B cell (primary cell): ENCODE results near the gene ILDR1. TPM values are rescaled to one million over a fixed set of nuclear protein-coding genes. Genes with fewer than 3 reads are reported as not detected.

Source experiments
- ATAC-seq: fragments of 200-7000 bp; cut with Tn5 transposase; one replicate; pipeline ENCODE4 v1.10.0; 2021; ENCODE audit warnings: low read depth, mild to moderate bottlenecking, moderate number of reproducible peaks, moderate library complexity
- CTCF ChIA-PET: fragments of 350-600 bp; sonication (Branson Sonifier 250); formaldehyde crosslinking; loops from one replicate; lab custom pipeline; 2021; ENCODE audit warnings: antibody characterized with exemption, inconsistent platforms; lab: Charles Lee
- POLR2A ChIA-PET: fragments of 350-600 bp; sonication (Branson Sonifier 250); formaldehyde crosslinking; loops from one replicate; lab custom pipeline; 2021; ENCODE audit warnings: antibody characterized with exemption; lab: Charles Lee
- DNase-seq: peaks from one replicate; pipeline ENCODE4 v3.0.0; 2013
- H2AFZ ChIP-seq: 2 replicates; pipeline ENCODE4 v1.6.1; 2012; ENCODE audit warnings: mild to moderate bottlenecking, low read depth, low read length; ENCODE audit not compliant: insufficient read depth, poor library complexity, severe bottlenecking
- H3K27ac ChIP-seq, 2 donors: 1 replicate in 1 of 2; 2 replicates in 1 of 2; pipeline ENCODE4 v1.5.1; 2012 to 2013; ENCODE audit warnings: low read length in 2 of 2, mild to moderate bottlenecking in 2 of 2, moderate library complexity in 1 of 2
- H3K27me3 ChIP-seq, 4 experiments: fragments of 200-600 bp in 1 of 4; sonication (generic) in 1 of 4; replicated peaks in 1 of 4; 1 replicate in 2 of 4; 2 replicates in 2 of 4; pipeline versions ENCODE4 v1.6.1 to v1.7.0; 2013 to 2016; ENCODE audit warnings: low read length in 3 of 4, mild to moderate bottlenecking in 2 of 4, mixed read lengths in 1 of 4, moderate library complexity in 1 of 4; ENCODE audit not compliant: insufficient read depth in 4 of 4, control insufficient read depth in 3 of 4; ENCODE audit errors: control extremely low read depth in 1 of 4
- H3K36me3 ChIP-seq, 2 experiments: replicated peaks in 1 of 2; 1 replicate in 1 of 2; 2 replicates in 1 of 2; pipeline versions ENCODE4 v1.6.1 to v1.7.1; 2013; ENCODE audit warnings: low read length in 1 of 2; ENCODE audit not compliant: insufficient read depth in 2 of 2, control insufficient read depth in 1 of 2; ENCODE audit errors: control extremely low read depth in 1 of 2, extremely low read depth in 1 of 2
- H3K4me1 ChIP-seq, 2 donors: fragments of 200-600 bp in 1 of 2; sonication (generic) in 1 of 2; 1 replicate in 1 of 2; 2 replicates in 1 of 2; pipeline versions ENCODE4 v1.5.1 to v1.6.1; 2013 to 2017; ENCODE audit warnings: low read length in 2 of 2; ENCODE audit not compliant: control insufficient read depth in 2 of 2, insufficient read depth in 2 of 2
- H3K4me2 ChIP-seq: replicated peaks from 2 replicates; pipeline ENCODE3; 2012; ENCODE audit warnings: mild to moderate bottlenecking, low read depth, low read length; ENCODE audit not compliant: poor library complexity, severe bottlenecking
- H3K4me3 ChIP-seq, 5 experiments: fragments of 200-600 bp in 1 of 5; sonication (generic) in 1 of 5; 1 replicate in 3 of 5; 2 replicates in 2 of 5; pipeline versions ENCODE4 v1.5.1 to v1.7.0; 2011 to 2016; ENCODE audit warnings: low read length in 4 of 5, mild to moderate bottlenecking in 4 of 5, low read depth in 2 of 5, control low read depth in 1 of 5, moderate library complexity in 1 of 5; ENCODE audit not compliant: insufficient read depth in 1 of 5; ENCODE audit errors: control extremely low read depth in 1 of 5, extremely low read depth in 1 of 5
- H3K79me2 ChIP-seq: fragments of 200-600 bp; sonication (generic); one replicate; pipeline ENCODE4 v1.6.0; 2016; ENCODE audit warnings: low read length; ENCODE audit not compliant: control insufficient read depth, insufficient read depth
- H3K9ac ChIP-seq: fragments of 200-600 bp; sonication (generic); 2 replicates; pipeline ENCODE4 v1.6.1; 2017; ENCODE audit warnings: mild to moderate bottlenecking, low read length, moderate library complexity
- H3K9me3 ChIP-seq, 3 donors: one replicate each; pipeline versions ENCODE4 v1.6.1 to v1.7.1; 2013; ENCODE audit warnings: low read length in 2 of 3; ENCODE audit not compliant: control insufficient read depth in 2 of 3, insufficient read depth in 1 of 3; ENCODE audit errors: control extremely low read depth in 1 of 3
- H4K20me1 ChIP-seq: 2 replicates; pipeline ENCODE4 v1.6.0; 2012; ENCODE audit warnings: mild to moderate bottlenecking, low read length; ENCODE audit not compliant: insufficient read depth, control insufficient read depth, poor library complexity, severe bottlenecking
- H3K27ac Mint-ChIP-seq: one replicate; pipeline ENCODE4 v1.8.0; 2021; ENCODE audit warnings: mixed read lengths
- H3K27me3 Mint-ChIP-seq: one replicate; pipeline ENCODE4 v1.8.0; 2021; ENCODE audit warnings: mixed read lengths
- H3K4me1 Mint-ChIP-seq: one replicate; pipeline ENCODE4 v1.8.0; 2021; ENCODE audit warnings: mixed read lengths
- H3K4me3 Mint-ChIP-seq: one replicate; pipeline ENCODE4 v1.8.0; 2021; ENCODE audit warnings: mixed read lengths
- H3K9me3 Mint-ChIP-seq: one replicate; pipeline ENCODE4 v1.8.0; 2022; ENCODE audit warnings: mixed read lengths; ENCODE audit not compliant: insufficient read depth
- CTCF ChIP-seq: fragments of 200-600 bp; IDR thresholded peaks from one replicate; pipeline ENCODE4 v1.8.0; 2022; ENCODE audit warnings: antibody characterized with exemption, mild to moderate bottlenecking
- EZH2 ChIP-seq: IDR thresholded peaks from 2 replicates; pipeline ENCODE4 v1.6.1; 2012; ENCODE audit warnings: borderline replicate concordance, low read depth, mild to moderate bottlenecking, moderate library complexity, low read length; ENCODE audit not compliant: insufficient read depth, poor library complexity, severe bottlenecking
- WGBS: methylation state at CpG from one replicate; pipeline ENCODE4 v1.1.5; 2013; ENCODE audit warnings: missing lambda C conversion rate; ENCODE audit not compliant: insufficient coverage; 5-methylcytosine and 5-hydroxymethylcytosine counted together
- intact Hi-C: fragments of 100-400 bp; cut with micrococcal nuclease; formaldehyde crosslinking; loops from one replicate; pipeline ENCODE4 v1.10.0; 2022
- polyA plus RNA-seq: library from polyadenylated mRNA; depleted of rRNA; stranded (reverse); fragments of >200 nt; gene quantifications from 2 replicates; pipeline ENCODE4 v1.2.3, GENCODE V29; 2012
- total RNA-seq, 2 donors: library from RNA; stranded (reverse); fragments of 120-200 nt in 1 of 2; gene quantifications; 1 replicate in 1 of 2; 2 replicates in 1 of 2; pipeline versions ENCODE4 v1.2.3 to v1.2.4, GENCODE V29; 2013 to 2022

Gene ILDR1
- total and polyA plus RNA-seq, 2 donors (not counting 1 experiment from before 2014, with no cell fraction given) = 1.9 to 4.7 TPM

DNA sequence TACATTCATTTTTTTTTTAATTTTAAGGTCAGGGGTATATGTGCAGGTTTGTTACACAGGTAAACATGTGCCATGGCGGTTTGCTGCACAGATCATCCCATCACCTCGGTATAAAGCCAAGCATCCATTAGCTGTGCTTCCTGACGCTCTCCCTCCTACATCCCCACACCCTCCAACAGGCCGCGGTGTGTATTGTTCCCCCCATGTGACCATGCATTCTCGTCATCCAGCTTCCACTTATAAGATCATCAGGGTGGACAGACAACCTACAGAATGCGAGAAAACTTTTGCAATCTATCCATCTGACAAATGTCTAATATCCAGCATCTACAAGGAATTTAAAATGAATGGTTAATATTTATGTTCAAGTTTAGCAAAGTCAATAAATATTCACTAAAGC is 19.4 kb downstream of the ILDR1 start:
- H3K4me1 Mint-ChIP-seq = peaks cover 72% of the 10 kb centered on the region
- Histone ChIP-seq H2AFZ (no peak overlapping the region), H3K36me3 (peaks cover 0 to 4% of the 10 kb centered on the region in 2 experiments), H3K27me3 (no peaks in the 10 kb centered on the region), H3K4me2 (peak overlapping the region; percentile 77), H3K79me2 (no peaks in the 10 kb centered on the region), H3K4me3 (peak overlapping the region in 4 of 5 experiments; percentile 29 to 55 (median 46)), H4K20me1 (no peaks in the 10 kb centered on the region), H3K4me1 (peaks cover 51 to 64% of the 10 kb centered on the region in 2 donors), H3K9me3 (no peaks in the 10 kb centered on the region), H3K9ac (peak overlapping the region; percentile 59), H3K27ac (peak overlapping the region; percentile 87 to 91)
- intact Hi-C loops = loop anchor here (1.0 to 5.0 kb wide), 8 partner anchors 7 to 575 kb away; partner anchors contain the start of gene PARP15
- CTCF ChIA-PET = interaction anchor here (2.8 to 3.2 kb wide), 2 partner anchors 52 to 75 kb away, joined by 8 to 19 read pairs; partner anchors contain the start of gene CD86
- H3K9me3 Mint-ChIP-seq = no peaks in the 10 kb centered on the region
- H3K4me3 Mint-ChIP-seq = peak overlapping the region; percentile 78
- no peaks in the 10 kb centered on the region for H3K27me3 Mint-ChIP-seq
- no peak for TF ChIP-seq CTCF
- TF ChIP-seq EZH2 = no peak
- H3K27ac Mint-ChIP-seq = peak overlapping the region; percentile 87
- DNase-seq (no peak), ATAC-seq (no peak)
- POLR2A ChIA-PET = no interaction called here
- WGBS = 70% methylated on average over 4 of the region's 7 CpGs

DNA sequence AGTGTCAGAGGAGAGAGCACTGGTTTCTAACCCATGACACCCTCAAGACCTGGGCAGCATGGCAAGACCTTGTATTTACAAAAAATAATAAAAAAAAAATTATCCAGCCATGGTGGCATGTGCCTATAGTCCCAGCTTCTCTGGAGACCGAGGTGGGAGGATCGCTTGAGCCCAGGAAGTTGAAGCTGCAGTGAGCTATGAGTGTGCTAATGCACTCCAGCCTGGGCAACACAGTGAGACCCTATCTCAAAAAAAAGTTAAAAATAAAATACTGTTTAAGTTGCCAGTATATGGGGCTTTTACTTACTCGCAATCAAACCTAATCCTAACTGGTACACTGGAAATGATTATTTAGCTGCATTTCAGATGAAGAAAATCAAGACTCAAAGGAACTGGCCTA is 20.2 kb downstream of the ILDR1 start:
- peak overlapping the region; percentile 61 for H3K27ac Mint-ChIP-seq
- ChIA-PET POLR2A (no interaction called here), CTCF (interaction anchor here (0.6 to 3.2 kb wide), 3 partner anchors 20 to 76 kb away, joined by 3 to 19 read pairs (median 8); partner anchors contain the start of genes CD86 and ILDR1)
- H3K36me3 ChIP-seq = peaks cover 0 to 4% of the 10 kb centered on the region in 2 experiments
- H3K79me2 ChIP-seq = no peaks in the 10 kb centered on the region
- DNase-seq (no peak), ATAC-seq (no peak)
- no peak overlapping the region for H3K9ac ChIP-seq
- H3K4me1 ChIP-seq = peaks cover 58 to 71% of the 10 kb centered on the region in 2 donors
- no CpG with 5 or more reads among the region's 3 CpGs for WGBS
- H3K4me1 Mint-ChIP-seq = peaks cover 79% of the 10 kb centered on the region
- TF ChIP-seq EZH2 = no peak
- TF ChIP-seq CTCF = no peak
- peak overlapping the region; percentile 11 for H3K4me3 Mint-ChIP-seq
- H3K4me2 ChIP-seq = peak overlapping the region; percentile 77
- no peak overlapping the region for H2AFZ ChIP-seq
- no peaks in the 10 kb centered on the region for H3K9me3 Mint-ChIP-seq
- intact Hi-C loops = loop anchor here (2.0 to 5.0 kb wide), 5 partner anchors 13 to 575 kb away; partner anchors contain the start of gene PARP15
- no peaks in the 10 kb centered on the region for H4K20me1 ChIP-seq
- H3K4me3 ChIP-seq = no peak overlapping the region
- no peak overlapping the region for H3K27ac ChIP-seq
- no peaks in the 10 kb centered on the region for H3K27me3 Mint-ChIP-seq
- no peaks in the 10 kb centered on the region for H3K9me3 ChIP-seq
- no peaks in the 10 kb centered on the region for H3K27me3 ChIP-seq
